ENCODE measurements around the gene ZC3H4. TPM values are rescaled to one million over a fixed set of nuclear protein-coding genes. Genes with fewer than 3 reads are reported as not detected.

ZC3H4 gene
- total RNA-seq, 1 experiment from 2014 or later: 105 TPM

GRCh38 chr19:47071731-47072130 is 41.8 kb downstream of the ZC3H4 start:
- H3K9me3 Mint-ChIP-seq: no peaks in the 10 kb centered on the region
- no peak for DNase-seq
- H3K9ac ChIP-seq (ENCODE audit: extremely low read depth, insufficient read length, low read length): no peak overlapping the region

More at GRCh38 chr19:47071731-47072130, 41.8 kb downstream of the ZC3H4 start:
- H3K27me3 Mint-ChIP-seq (ENCODE audit: low read depth): no peaks in the 10 kb centered on the region
- no peak overlapping the region for H3K14ac ChIP-seq (ENCODE audit: insufficient read depth, low read length)
- no peak overlapping the region for H2BK12ac ChIP-seq (ENCODE audit: insufficient read length, low read depth, low read length)
- TF ChIP-seq CTCF (conservative IDR thresholded peaks at IDR 0.05): no peak
- no peaks in the 10 kb centered on the region for H3K4me1 ChIP-seq (ENCODE audit: insufficient read depth, low read length)
- H2BK120ac ChIP-seq (ENCODE audit: low read depth, low read length, poor library complexity, severe bottlenecking): no peak overlapping the region
- H3K27ac ChIP-seq (ENCODE audit: insufficient read length, low read depth, low read length): no peak overlapping the region
- no peaks in the 10 kb centered on the region for H3K79me2 ChIP-seq (ENCODE audit: insufficient read depth, low read length)
- H2BK20ac ChIP-seq (ENCODE audit: low read depth, low read length, poor library complexity, severe bottlenecking): no peak overlapping the region
- H3K27ac Mint-ChIP-seq: peak overlapping the region in 1 of 3 experiments; percentile 50; a peak in 1 of 7 replicates
- H2BK15ac ChIP-seq (ENCODE audit: low read depth, low read length): no peak overlapping the region
- H3K23me2 ChIP-seq (ENCODE audit: insufficient read length, low read depth, low read length, poor library complexity, severe bottlenecking): no peaks in the 10 kb centered on the region
- H4K20me1 ChIP-seq (ENCODE audit: control insufficient read depth, insufficient read depth, insufficient read length): no peaks in the 10 kb centered on the region
- no peak overlapping the region for H3K23ac ChIP-seq (ENCODE audit: insufficient read length, low read depth, low read length)
- H3K79me1 ChIP-seq (ENCODE audit: insufficient read depth, low read depth, low read length, poor library complexity, severe bottlenecking): no peaks in the 10 kb centered on the region
- H2AK5ac ChIP-seq (ENCODE audit: insufficient read length, low read length): no peak overlapping the region
- H2BK5ac ChIP-seq (ENCODE audit: insufficient read length, low read length): no peak overlapping the region
- H4K91ac ChIP-seq (ENCODE audit: insufficient read length, low read depth, low read length): no peak overlapping the region
- no peak overlapping the region for H4K8ac ChIP-seq (replicated peaks; ENCODE audit: insufficient read length, low read depth, low read length)
- H3K9me3 ChIP-seq (ENCODE audit: control insufficient read depth, low read depth, low read length): no peaks in the 10 kb centered on the region
- no peak overlapping the region for H3K18ac ChIP-seq (ENCODE audit: insufficient read length, low read depth, low read length)
- no peak overlapping the region for H3K4me2 ChIP-seq (ENCODE audit: insufficient read depth, insufficient read length, low read length)
- peaks cover 0 to 3% of the 10 kb centered on the region in 2 experiments; a peak in 2 of 4 replicates for H3K4me1 Mint-ChIP-seq
- no peak overlapping the region for H2AFZ ChIP-seq (ENCODE audit: low read length)
- no peaks in the 10 kb centered on the region for H3K27me3 ChIP-seq (ENCODE audit: insufficient read depth, low read length)
- no peak overlapping the region for H4K5ac ChIP-seq (ENCODE audit: insufficient read length, low read depth, low read length)
- no peak overlapping the region for H3K56ac ChIP-seq (ENCODE audit: insufficient read length, low read depth, low read length)
- no CpG with 5 or more reads among the region's 12 CpGs for WGBS (ENCODE audit: extremely low coverage, insufficient read length, low lambda C conversion rate)
- no peak overlapping the region for H3K4ac ChIP-seq (ENCODE audit: low read depth, low read length)
- peaks cover 37 to 72% (median 72%) of the 10 kb centered on the region in 3 experiments; a peak in 6 of 7 replicates for H3K36me3 Mint-ChIP-seq (ENCODE audit: insufficient read depth in 1 of 3, low read depth in 3 of 3)
- no peak overlapping the region for H3K4me3 Mint-ChIP-seq
- H3T11ph ChIP-seq (ENCODE audit: low read length): no peak overlapping the region

Data from H9 (cell line).